ENCODE data around the gene PCK1. TPM values are rescaled to one million over a fixed set of nuclear protein-coding genes. Genes with fewer than 3 reads are reported as not detected.

PCK1 gene
- total and polyA plus RNA-seq, 2 experiments from 2014 or later: not detected

DNA sequence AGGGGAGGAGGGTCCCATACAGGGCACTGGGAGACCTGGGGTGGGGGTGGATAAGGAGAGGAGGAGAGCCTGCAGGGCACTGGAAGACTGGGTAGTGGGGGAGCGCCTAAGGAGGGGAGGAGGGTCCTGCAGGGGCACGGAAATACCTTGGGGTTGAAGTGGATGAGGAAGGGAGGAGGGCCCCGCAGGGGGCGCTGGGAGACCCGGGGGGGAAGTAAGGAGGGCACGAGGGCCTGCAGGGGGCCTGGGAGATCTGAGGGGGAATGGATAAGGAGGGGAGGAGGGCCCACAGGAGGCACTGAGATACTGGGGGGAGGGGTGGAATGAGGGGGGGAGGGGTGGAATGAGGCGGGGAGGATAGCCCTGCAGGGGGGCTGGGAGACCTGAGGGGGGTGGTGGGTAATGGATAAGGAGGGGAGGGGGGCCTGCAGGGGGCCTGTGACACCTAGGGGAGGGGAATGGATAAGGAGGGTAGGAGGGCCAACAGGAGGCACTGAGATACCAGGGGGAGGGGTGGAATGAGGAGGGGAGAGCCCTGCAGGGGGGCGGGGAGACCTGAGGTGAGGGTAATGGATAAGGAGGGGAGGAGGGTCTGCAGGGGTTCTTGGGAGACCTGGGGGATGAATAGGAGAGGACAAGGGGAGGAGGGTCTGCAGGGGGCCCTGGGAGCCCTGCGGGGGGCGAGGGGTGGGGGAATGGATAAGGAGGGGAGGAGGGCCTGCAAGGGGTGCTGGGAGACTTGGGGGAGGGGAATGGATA lies 35.4 kb upstream of the PCK1 start (continued):
- TF ChIP-seq ZNF462 (CRISPR knock-in tag; IDR thresholded peaks at IDR 0.05) (no peak), EZH2 (IDR thresholded peaks at IDR 0.05; ENCODE audit: low read depth, unreplicated experiment) (no peak), ZNF114 (CRISPR knock-in tag; IDR thresholded peaks at IDR 0.05) (no peak)
- TF ChIP-seq, protein P1, sequence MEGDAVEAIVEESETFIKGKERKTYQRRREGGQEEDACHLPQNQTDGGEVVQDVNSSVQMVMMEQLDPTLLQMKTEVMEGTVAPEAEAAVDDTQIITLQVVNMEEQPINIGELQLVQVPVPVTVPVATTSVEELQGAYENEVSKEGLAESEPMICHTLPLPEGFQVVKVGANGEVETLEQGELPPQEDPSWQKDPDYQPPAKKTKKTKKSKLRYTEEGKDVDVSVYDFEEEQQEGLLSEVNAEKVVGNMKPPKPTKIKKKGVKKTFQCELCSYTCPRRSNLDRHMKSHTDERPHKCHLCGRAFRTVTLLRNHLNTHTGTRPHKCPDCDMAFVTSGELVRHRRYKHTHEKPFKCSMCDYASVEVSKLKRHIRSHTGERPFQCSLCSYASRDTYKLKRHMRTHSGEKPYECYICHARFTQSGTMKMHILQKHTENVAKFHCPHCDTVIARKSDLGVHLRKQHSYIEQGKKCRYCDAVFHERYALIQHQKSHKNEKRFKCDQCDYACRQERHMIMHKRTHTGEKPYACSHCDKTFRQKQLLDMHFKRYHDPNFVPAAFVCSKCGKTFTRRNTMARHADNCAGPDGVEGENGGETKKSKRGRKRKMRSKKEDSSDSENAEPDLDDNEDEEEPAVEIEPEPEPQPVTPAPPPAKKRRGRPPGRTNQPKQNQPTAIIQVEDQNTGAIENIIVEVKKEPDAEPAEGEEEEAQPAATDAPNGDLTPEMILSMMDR (conservative IDR thresholded peaks at IDR 0.05; ENCODE audit: low read depth in 2 of 2): no peak

GRCh38 chr20:57526087-57526884 lies 34.6 kb upstream of the PCK1 start:
- no peak for TF ChIP-seq NANOG (IDR thresholded peaks at IDR 0.05; ENCODE audit: borderline replicate concordance)
- TF ChIP-seq, protein P1 (conservative IDR thresholded peaks at IDR 0.05; ENCODE audit: low read depth in 2 of 2): peak; percentile 33 to 58
- H2AFZ ChIP-seq: no peak overlapping the region
- no peaks in the 10 kb centered on the region for H3K27me3 ChIP-seq (ENCODE audit: insufficient read depth)
- H4K20me1 ChIP-seq (replicated peaks; ENCODE audit: insufficient read depth): no peaks in the 10 kb centered on the region
- Mint-ChIP-seq H3K9me3 (no peaks in the 10 kb centered on the region), H3K27ac (no peak overlapping the region), H3K27me3 (ENCODE audit: insufficient read depth, low read depth, poor library complexity) (peaks cover 3% of the 10 kb centered on the region), H3K36me3 (ENCODE audit: low read depth) (no peaks in the 10 kb centered on the region), H3K4me1 (peaks cover 20% of the 10 kb centered on the region), H3K4me3 (no peak overlapping the region)
- H3K4me1 ChIP-seq (ENCODE audit: insufficient read depth): peaks cover 14% of the 10 kb centered on the region
- DNase-seq (ENCODE audit: low spot score) (peak; percentile 69), ATAC-seq (peak; percentile 21)
- H3K9me2 ChIP-seq (ENCODE audit: insufficient read depth): no peaks in the 10 kb centered on the region
- H3K4me2 ChIP-seq: no peak overlapping the region
- H3K4me3 ChIP-seq: no peak overlapping the region
- H3K27ac ChIP-seq (ENCODE audit: low read depth): no peak overlapping the region
- no peaks in the 10 kb centered on the region for H3K36me3 ChIP-seq (ENCODE audit: insufficient read depth)
- H3F3A ChIP-seq (replicated peaks; ENCODE audit: low read depth): no peaks in the 10 kb centered on the region
- no peaks in the 10 kb centered on the region for H3K79me2 ChIP-seq (replicated peaks; ENCODE audit: insufficient read depth)
